ENCODE measurements around the gene MRM3.
"Not testable (repeated sequence)": the region's sequence is repeated elsewhere in the genome, so short reads cannot be mapped to it uniquely, and the experiment has no call there.

DNA sequence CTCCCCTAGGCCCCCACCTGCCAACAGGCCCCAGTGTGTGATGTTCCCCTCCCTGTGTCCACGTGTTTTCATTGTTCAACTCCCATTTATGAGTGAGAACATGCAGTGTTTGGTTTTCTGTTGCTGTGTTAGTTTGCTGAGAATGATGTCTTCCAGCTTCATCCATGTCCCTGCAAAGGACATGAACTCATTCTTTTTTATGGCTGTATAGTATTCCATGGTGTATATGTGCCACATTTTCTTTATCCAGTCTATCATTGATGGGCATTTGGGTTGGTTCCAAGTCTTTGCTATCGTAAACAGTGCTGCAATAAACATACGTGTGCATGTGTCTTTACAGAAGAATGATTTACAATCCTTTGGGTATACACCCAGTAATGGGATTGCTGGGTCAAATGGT, 47.5 kb downstream of the MRM3 start:
- TF ChIP-seq POLR2A (IDR thresholded peaks at IDR 0.05) = not testable (repeated sequence)
- TF ChIP-seq, protein P1, sequence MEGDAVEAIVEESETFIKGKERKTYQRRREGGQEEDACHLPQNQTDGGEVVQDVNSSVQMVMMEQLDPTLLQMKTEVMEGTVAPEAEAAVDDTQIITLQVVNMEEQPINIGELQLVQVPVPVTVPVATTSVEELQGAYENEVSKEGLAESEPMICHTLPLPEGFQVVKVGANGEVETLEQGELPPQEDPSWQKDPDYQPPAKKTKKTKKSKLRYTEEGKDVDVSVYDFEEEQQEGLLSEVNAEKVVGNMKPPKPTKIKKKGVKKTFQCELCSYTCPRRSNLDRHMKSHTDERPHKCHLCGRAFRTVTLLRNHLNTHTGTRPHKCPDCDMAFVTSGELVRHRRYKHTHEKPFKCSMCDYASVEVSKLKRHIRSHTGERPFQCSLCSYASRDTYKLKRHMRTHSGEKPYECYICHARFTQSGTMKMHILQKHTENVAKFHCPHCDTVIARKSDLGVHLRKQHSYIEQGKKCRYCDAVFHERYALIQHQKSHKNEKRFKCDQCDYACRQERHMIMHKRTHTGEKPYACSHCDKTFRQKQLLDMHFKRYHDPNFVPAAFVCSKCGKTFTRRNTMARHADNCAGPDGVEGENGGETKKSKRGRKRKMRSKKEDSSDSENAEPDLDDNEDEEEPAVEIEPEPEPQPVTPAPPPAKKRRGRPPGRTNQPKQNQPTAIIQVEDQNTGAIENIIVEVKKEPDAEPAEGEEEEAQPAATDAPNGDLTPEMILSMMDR (IDR thresholded peaks at IDR 0.05) = not testable (repeated sequence)
